ENCODE results near the gene NDUFA8.

NDUFA8 gene

GRCh38 chr9:122186777-122187470, 27.3 kb upstream of the NDUFA8 start:
- in situ Hi-C loops (cut with MboI; ENCODE audit: low sequenced_read_pairs, unreplicated experiment), result no loop called here
- TF ChIP-seq CTCF (IDR thresholded peaks at IDR 0.05; ENCODE audit: borderline replicate concordance, control extremely low read depth, extremely low read depth, insufficient read depth, missing control alignments), result no peak
- no peak for DNase-seq (ENCODE audit: low spot score)

- no peak for TF ChIP-seq CTCF (IDR thresholded peaks at IDR 0.05; ENCODE audit: borderline replicate concordance, control extremely low read depth, extremely low read depth, insufficient read depth, missing control alignments)
- DNase-seq (ENCODE audit: low spot score), result no peak
- in situ Hi-C loops (cut with MboI; ENCODE audit: low sequenced_read_pairs, unreplicated experiment), result no loop called here
Measured at GRCh38 chr9:122186301-122186700, 26.7 kb upstream of the NDUFA8 start.

GRCh38 chr9:122184551-122184950, 25.0 kb upstream of the NDUFA8 start:
- in situ Hi-C loops (cut with MboI; ENCODE audit: low sequenced_read_pairs, unreplicated experiment), result no loop called here
- no peak for TF ChIP-seq CTCF (IDR thresholded peaks at IDR 0.05; ENCODE audit: borderline replicate concordance, control extremely low read depth, extremely low read depth, insufficient read depth, missing control alignments)
- no peak for DNase-seq (ENCODE audit: low spot score)

GRCh38 chr9:122183501-122183900, 23.9 kb upstream of the NDUFA8 start:
- no peak for DNase-seq (ENCODE audit: low spot score)
- TF ChIP-seq CTCF (IDR thresholded peaks at IDR 0.05; ENCODE audit: borderline replicate concordance, control extremely low read depth, extremely low read depth, insufficient read depth, missing control alignments), result no peak
- in situ Hi-C loops (cut with MboI; ENCODE audit: low sequenced_read_pairs, unreplicated experiment), result no loop called here

- no peak for DNase-seq (ENCODE audit: low spot score)
- TF ChIP-seq CTCF (IDR thresholded peaks at IDR 0.05; ENCODE audit: borderline replicate concordance, control extremely low read depth, extremely low read depth, insufficient read depth, missing control alignments), result no peak
- in situ Hi-C loops (cut with MboI; ENCODE audit: low sequenced_read_pairs, unreplicated experiment), result no loop called here
Measured at GRCh38 chr9:122180633-122181032, 21.1 kb upstream of the NDUFA8 start.

- no peak for TF ChIP-seq CTCF (IDR thresholded peaks at IDR 0.05; ENCODE audit: borderline replicate concordance, control extremely low read depth, extremely low read depth, insufficient read depth, missing control alignments)
- no peak for DNase-seq (ENCODE audit: low spot score)
- in situ Hi-C loops (cut with MboI; ENCODE audit: low sequenced_read_pairs, unreplicated experiment), result no loop called here
Measured at GRCh38 chr9:122179690-122180074, 20.1 kb upstream of the NDUFA8 start.
